Smooth muscle cell (in vitro differentiated cells): ENCODE results near the gene CACHD1. TPM values are rescaled to one million over a fixed set of nuclear protein-coding genes. Genes with fewer than 3 reads are reported as not detected.
A peak's percentile ranks its signal among the peaks of the same experiment; 100 is the strongest.

Source experiments
- DNase-seq: peaks from one replicate; lab custom pipeline; 2025; ENCODE audit not compliant: unreplicated experiment; lab: John Stamatoyannopoulos, UW
- H2AFZ ChIP-seq: fragments of 200-600 bp; sonication (generic); 2 replicates; pipeline ENCODE4 v1.6.0; 2016; ENCODE audit warnings: antibody characterized with exemption, low read depth, mild to moderate bottlenecking
- H3F3A ChIP-seq: fragments of 200-600 bp; sonication (generic); 2 replicates; pipeline ENCODE4 v1.6.0; 2017; ENCODE audit warnings: antibody characterized with exemption, low read depth
- H3K27ac ChIP-seq: fragments of 200-600 bp; sonication (generic); 2 replicates; pipeline ENCODE4 v1.5.1; 2016; ENCODE audit warnings: low read depth, mild to moderate bottlenecking
- H3K27me3 ChIP-seq: fragments of 200-600 bp; sonication (generic); 2 replicates; pipeline ENCODE4 v1.6.1; 2016; ENCODE audit warnings: low read depth, mild to moderate bottlenecking
- H3K36me3 ChIP-seq: fragments of 200-600 bp; sonication (generic); 2 replicates; pipeline ENCODE4 v1.5.1; 2016; ENCODE audit warnings: low read depth
- H3K4me1 ChIP-seq: fragments of 200-600 bp; sonication (generic); 2 replicates; pipeline ENCODE4 v1.5.1; 2016; ENCODE audit warnings: low read depth
- H3K4me2 ChIP-seq: fragments of 200-600 bp; sonication (generic); 2 replicates; pipeline ENCODE4 v1.6.0; 2016; ENCODE audit warnings: mild to moderate bottlenecking
- H3K4me3 ChIP-seq: fragments of 200-600 bp; sonication (generic); 2 replicates; pipeline ENCODE4 v1.5.1; 2016; ENCODE audit warnings: mild to moderate bottlenecking
- H3K79me2 ChIP-seq: fragments of 200-600 bp; sonication (generic); 2 replicates; pipeline ENCODE4 v1.6.0; 2016; ENCODE audit warnings: low read depth, mild to moderate bottlenecking
- H3K9ac ChIP-seq: fragments of 200-600 bp; sonication (generic); 2 replicates; pipeline ENCODE4 v1.6.0; 2016; ENCODE audit warnings: low read depth
- H3K9me3 ChIP-seq: fragments of 200-600 bp; sonication (generic); replicated peaks from 2 replicates; pipeline ENCODE4 v1.5.1; 2016; ENCODE audit warnings: low read depth
- H4K20me1 ChIP-seq: fragments of 200-600 bp; sonication (generic); 2 replicates; pipeline ENCODE4 v1.6.0; 2016; ENCODE audit warnings: low read depth
- CTCF ChIP-seq: fragments of 200-600 bp; sonication (generic); IDR thresholded peaks from 2 replicates; pipeline ENCODE4 v1.5.1; 2017; ENCODE audit warnings: borderline replicate concordance, mild to moderate bottlenecking, antibody characterized with exemption; ENCODE audit not compliant: insufficient read depth, poor library complexity, severe bottlenecking
- WGBS: methylation state at CpG from one replicate; pipeline ENCODE4 v1.1.7; 2016; ENCODE audit warnings: low lambda C conversion rate; 5-methylcytosine and 5-hydroxymethylcytosine counted together
- polyA plus RNA-seq: library from polyadenylated mRNA; unstranded; fragments of >200 nt; fragmentation: Nextera tagmentation; extraction: Ambion mirVana; gene quantifications from 2 replicates; pipeline ENCODE4 v1.2.1, GENCODE V29; 2016
- total RNA-seq: library from RNA; depleted of rRNA; stranded (reverse); fragments of >200 nt; gene quantifications from 2 replicates; pipeline ENCODE4 v1.2.3, GENCODE V29; 2014

Gene CACHD1
- total and polyA plus RNA-seq, 2 experiments from 2014 or later: 12.9 to 20.8 TPM

DNA sequence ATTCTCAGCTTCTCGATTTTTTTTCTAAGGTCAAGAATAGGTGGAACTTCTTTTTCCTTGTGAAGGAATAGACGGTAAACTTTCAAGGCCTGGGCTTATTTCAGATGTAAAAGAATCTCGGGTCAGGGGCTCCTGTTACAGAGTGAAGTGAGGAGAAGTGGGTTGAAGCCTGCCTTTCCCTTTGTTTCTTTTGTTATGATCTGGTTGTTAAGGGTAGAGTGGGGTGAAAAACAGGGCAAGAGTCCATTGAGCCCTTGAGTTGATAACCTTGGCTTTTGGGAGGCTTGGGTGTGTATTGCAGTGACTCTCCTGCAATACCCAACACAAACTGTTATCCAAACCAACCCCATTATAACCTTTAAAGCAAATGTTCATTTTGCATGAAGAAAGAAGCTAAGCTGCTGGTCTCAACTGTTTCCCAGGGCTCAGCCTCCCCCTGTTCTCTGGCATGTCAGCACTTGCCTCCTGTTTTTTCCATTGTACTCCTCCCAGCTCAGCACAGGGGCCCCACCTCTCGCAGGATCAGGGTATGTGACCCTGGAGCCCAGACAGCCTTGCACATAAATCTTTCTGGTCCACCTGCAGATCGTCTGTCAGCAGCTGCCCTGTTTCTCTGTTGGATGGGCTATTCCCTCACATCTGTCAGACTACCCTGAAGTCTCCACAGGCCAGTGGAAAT is 102.4 kb downstream of the CACHD1 start:
- Histone ChIP-seq H3K27ac (no peak overlapping the region), H3K79me2 (no peaks in the 10 kb centered on the region), H2AFZ (no peak overlapping the region)

DNA sequence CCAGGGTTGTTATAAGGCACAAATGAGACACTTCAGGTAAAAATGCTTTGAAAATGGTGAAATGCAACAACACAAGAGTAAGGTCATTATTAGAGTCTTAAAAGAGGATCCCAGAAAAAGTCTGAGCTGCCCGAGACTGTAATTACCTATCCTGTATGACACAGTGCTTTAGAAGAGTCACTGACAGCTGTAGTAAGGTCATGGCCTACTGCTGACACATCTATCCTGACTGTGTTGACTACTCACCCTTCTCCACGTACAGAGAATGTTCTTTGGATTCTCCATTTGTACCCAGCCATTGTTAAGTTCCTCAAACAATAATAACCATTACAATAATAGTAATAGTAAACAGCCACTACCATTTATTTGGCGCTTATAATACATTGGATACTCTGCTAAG is 104.4 kb downstream of the CACHD1 start:
- Histone ChIP-seq H3F3A (no peaks in the 10 kb centered on the region), H3K4me1 (peaks cover 28% of the 10 kb centered on the region), H2AFZ (no peak overlapping the region), H4K20me1 (no peaks in the 10 kb centered on the region), H3K27ac (peak overlapping the region; percentile 12), H3K4me3 (no peak overlapping the region), H3K36me3 (no peaks in the 10 kb centered on the region), H3K9me3 (no peaks in the 10 kb centered on the region), H3K79me2 (no peaks in the 10 kb centered on the region), H3K4me2 (no peak overlapping the region), H3K27me3 (no peaks in the 10 kb centered on the region), H3K9ac (no peak overlapping the region)
- no peak for TF ChIP-seq CTCF
- WGBS: 66% methylated on average over 3 of the region's 3 CpGs
- DNase-seq: no peak

More for the DNA sequence above, 102.4 kb downstream of the CACHD1 start:
- H3K27me3 ChIP-seq: no peaks in the 10 kb centered on the region
- no peaks in the 10 kb centered on the region for H3K9me3 ChIP-seq
- H3F3A ChIP-seq: no peaks in the 10 kb centered on the region
- H3K4me3 ChIP-seq: no peak overlapping the region
- no peak overlapping the region for H3K4me2 ChIP-seq
- 71% methylated on average over 5 of the region's 5 CpGs for WGBS
- no peak for DNase-seq
- H4K20me1 ChIP-seq: no peaks in the 10 kb centered on the region
- no peak for TF ChIP-seq CTCF
- H3K9ac ChIP-seq: no peak overlapping the region
- H3K4me1 ChIP-seq: peaks cover 28% of the 10 kb centered on the region
- no peaks in the 10 kb centered on the region for H3K36me3 ChIP-seq

GRCh38 chr1:64575881-64576676 is 106.2 kb downstream of the CACHD1 start:
- H3K9ac ChIP-seq: no peak overlapping the region
- WGBS: 93% methylated on average over 11 of the region's 11 CpGs
- no peaks in the 10 kb centered on the region for H3K79me2 ChIP-seq
- no peaks in the 10 kb centered on the region for H3K9me3 ChIP-seq
- no peak overlapping the region for H3K4me3 ChIP-seq
- no peak overlapping the region for H3K4me2 ChIP-seq
- no peaks in the 10 kb centered on the region for H3K36me3 ChIP-seq
- no peak overlapping the region for H2AFZ ChIP-seq
- H4K20me1 ChIP-seq: peaks cover 7% of the 10 kb centered on the region
- no peaks in the 10 kb centered on the region for H3K27me3 ChIP-seq
- TF ChIP-seq CTCF: no peak
- H3K27ac ChIP-seq: no peak overlapping the region
- no peak for DNase-seq
- H3K4me1 ChIP-seq: peaks cover 27% of the 10 kb centered on the region
- H3F3A ChIP-seq: no peaks in the 10 kb centered on the region
